ENCODE data around the gene MPPE1.
"Not testable (repeated sequence)": the region's sequence is repeated elsewhere in the genome, so short reads cannot be mapped to it uniquely, and the experiment has no call there.

Gene MPPE1

GRCh38 chr18:11923450-11923849 is 15.3 kb upstream of the MPPE1 start:
- no peak for ATAC-seq

GRCh38 chr18:11919522-11919921 is 11.4 kb upstream of the MPPE1 start:
- ATAC-seq, result not testable (repeated sequence)

GRCh38 chr18:11916880-11917279 is 8.8 kb upstream of the MPPE1 start:
- ATAC-seq, result not testable (repeated sequence)

- no peak for ATAC-seq
Observed at GRCh38 chr18:11909591-11910026, 1.5 kb upstream of the MPPE1 start.

- no peak for ATAC-seq
Observed at GRCh38 chr18:11909061-11909455, 941 bp upstream of the MPPE1 start.

- ATAC-seq, result no peak
Observed at GRCh38 chr18:11906926-11907874, 917 bp downstream of the MPPE1 start.

- no peak for ATAC-seq
Observed at GRCh38 chr18:11906176-11906575, 1.9 kb downstream of the MPPE1 start.

GRCh38 chr18:11905613-11906012 is 2.5 kb downstream of the MPPE1 start:
- ATAC-seq, result no peak

GRCh38 chr18:11902522-11903292 is 5.4 kb downstream of the MPPE1 start:
- ATAC-seq, result no peak

- no peak for ATAC-seq
Observed at GRCh38 chr18:11901826-11902438, 6.2 kb downstream of the MPPE1 start.

GRCh38 chr18:11899063-11899462 is 9.1 kb downstream of the MPPE1 start:
- ATAC-seq, result no peak

- no peak for ATAC-seq
Observed at GRCh38 chr18:11897781-11898180, 10.3 kb downstream of the MPPE1 start.

GRCh38 chr18:11892438-11892837 is 15.7 kb downstream of the MPPE1 start:
- ATAC-seq, result not testable (repeated sequence)

GRCh38 chr18:11891737-11892136 is 16.4 kb downstream of the MPPE1 start:
- ATAC-seq, result no peak

GRCh38 chr18:11889284-11889683 is 18.8 kb downstream of the MPPE1 start:
- ATAC-seq, result no peak

GRCh38 chr18:11888726-11889125 is 19.4 kb downstream of the MPPE1 start:
- ATAC-seq, result no peak

- peak in 1 of 2 donors; percentile 33 for ATAC-seq
Observed at GRCh38 chr18:11887328-11888128, 20.6 kb downstream of the MPPE1 start.

- ATAC-seq, result no peak
Observed at GRCh38 chr18:11886577-11887110, 21.5 kb downstream of the MPPE1 start.

- no peak for ATAC-seq
Observed at GRCh38 chr18:11885278-11885947, 22.7 kb downstream of the MPPE1 start.

- no peak for ATAC-seq
Observed at GRCh38 chr18:11884396-11885030, 23.6 kb downstream of the MPPE1 start.

- ATAC-seq, result peak in 1 of 2 donors; percentile 30
Observed at GRCh38 chr18:11883153-11883552, 25.0 kb downstream of the MPPE1 start.
